Measurements from ENCODE around the gene IL33.
A peak's percentile ranks its signal among the peaks of the same experiment; 100 is the strongest.

Gene IL33

DNA sequence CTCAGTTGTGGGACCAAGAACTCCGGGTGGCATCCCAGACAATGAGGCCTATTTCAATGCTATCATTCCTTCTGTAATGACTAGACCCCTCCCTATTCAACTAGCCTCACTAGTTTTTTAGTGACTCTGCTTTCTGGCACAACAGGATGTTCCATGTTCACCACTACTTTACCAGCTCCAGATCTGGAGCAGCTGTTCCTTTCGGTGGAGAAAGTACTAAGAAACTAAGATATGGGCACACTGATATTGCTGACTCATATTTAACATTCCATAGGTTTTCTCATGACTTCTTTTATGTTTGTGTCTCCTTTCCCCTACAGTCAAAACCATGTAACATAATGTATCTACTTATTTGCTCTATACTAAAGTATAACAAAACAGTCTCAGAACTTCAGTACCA, 24.1 kb downstream of the IL33 start:
- TF ChIP-seq, protein P1, sequence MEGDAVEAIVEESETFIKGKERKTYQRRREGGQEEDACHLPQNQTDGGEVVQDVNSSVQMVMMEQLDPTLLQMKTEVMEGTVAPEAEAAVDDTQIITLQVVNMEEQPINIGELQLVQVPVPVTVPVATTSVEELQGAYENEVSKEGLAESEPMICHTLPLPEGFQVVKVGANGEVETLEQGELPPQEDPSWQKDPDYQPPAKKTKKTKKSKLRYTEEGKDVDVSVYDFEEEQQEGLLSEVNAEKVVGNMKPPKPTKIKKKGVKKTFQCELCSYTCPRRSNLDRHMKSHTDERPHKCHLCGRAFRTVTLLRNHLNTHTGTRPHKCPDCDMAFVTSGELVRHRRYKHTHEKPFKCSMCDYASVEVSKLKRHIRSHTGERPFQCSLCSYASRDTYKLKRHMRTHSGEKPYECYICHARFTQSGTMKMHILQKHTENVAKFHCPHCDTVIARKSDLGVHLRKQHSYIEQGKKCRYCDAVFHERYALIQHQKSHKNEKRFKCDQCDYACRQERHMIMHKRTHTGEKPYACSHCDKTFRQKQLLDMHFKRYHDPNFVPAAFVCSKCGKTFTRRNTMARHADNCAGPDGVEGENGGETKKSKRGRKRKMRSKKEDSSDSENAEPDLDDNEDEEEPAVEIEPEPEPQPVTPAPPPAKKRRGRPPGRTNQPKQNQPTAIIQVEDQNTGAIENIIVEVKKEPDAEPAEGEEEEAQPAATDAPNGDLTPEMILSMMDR (IDR thresholded peaks at IDR 0.05): no peak
- Histone ChIP-seq H3K27ac (peak overlapping the region in 1 of 2 donors; percentile 24), H3K4me3 (no peak overlapping the region)
- DNase-seq (ENCODE audit: low spot score): no peak

DNA sequence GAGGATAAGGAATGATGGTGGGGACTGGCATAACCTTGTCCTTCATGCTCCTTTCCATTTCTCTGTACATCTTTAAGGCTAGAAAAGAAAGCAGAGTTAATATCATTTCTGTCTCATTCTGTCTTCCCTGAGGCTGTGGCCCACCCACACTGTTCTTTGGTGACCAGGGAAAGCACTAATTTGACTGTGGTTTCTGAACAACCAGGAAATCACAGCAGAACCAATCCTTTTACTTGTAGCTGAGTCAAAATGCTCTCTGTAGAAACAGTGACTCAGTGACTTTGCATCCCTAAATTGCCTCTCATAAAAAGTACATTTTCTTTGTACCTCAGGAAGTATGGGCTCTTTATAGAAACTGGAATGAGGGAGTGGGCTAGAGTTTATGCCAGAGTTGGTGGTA, 28.1 kb downstream of the IL33 start:
- H3K27ac ChIP-seq: peak overlapping the region in 1 of 2 donors; percentile 20
- no peak for DNase-seq (ENCODE audit: low spot score)
- H3K4me3 ChIP-seq: no peak overlapping the region

DNA sequence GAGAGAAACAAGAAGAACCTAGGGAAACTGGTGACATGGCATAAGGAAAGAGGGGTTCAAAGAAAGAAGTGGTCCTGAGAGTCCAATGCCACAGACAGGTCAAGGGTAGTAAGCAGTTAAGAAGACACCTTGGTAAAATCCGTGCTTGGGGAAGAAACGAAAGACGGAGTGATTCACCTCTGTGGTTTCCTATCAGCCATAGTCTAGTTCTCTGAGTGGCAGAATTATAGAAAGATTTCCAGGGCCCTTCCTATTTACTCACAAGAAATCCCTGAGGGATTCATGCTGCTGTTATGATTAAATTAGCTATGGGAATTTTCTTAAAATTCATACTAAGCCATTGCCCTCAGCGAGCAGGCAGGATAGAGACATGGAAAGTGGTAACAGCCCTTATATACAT, 31.7 kb downstream of the IL33 start:
- Histone ChIP-seq H3K27ac (peak overlapping the region in 1 of 2 donors; percentile 57), H3K4me3 (no peak overlapping the region)
- DNase-seq (ENCODE audit: low spot score): no peak
- TF ChIP-seq, protein P1 (IDR thresholded peaks at IDR 0.05): no peak

More for the DNA sequence above, 28.1 kb downstream of the IL33 start:
- TF ChIP-seq, protein P1 (IDR thresholded peaks at IDR 0.05): no peak

DNA sequence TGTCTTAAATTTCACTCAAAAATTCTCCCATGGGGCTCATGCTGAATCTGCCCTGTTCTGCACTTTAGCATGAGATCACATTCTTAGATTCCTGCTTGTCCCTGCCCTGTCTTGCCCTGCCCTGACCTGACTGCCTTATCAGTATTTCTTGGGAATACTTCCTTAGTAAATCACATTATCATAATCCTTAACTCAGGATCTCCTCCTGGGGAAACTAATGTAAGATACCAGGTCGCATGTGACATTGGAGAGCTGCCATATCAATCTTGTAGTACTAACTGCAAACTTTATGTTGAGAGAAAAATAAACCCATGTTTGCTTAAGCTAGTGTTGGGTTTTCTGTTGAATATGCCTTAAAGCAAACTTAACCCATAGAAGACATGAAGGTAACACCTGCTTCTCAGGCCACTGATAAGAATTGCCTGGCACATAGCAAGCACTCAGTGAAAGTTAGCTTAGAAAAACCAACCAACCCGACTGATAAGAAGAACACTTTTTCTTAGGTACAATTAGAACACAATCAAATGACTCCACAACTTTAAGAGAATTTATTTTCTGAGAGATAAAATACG, 53.3 kb downstream of the IL33 start:
- no peak for DNase-seq (ENCODE audit: low spot score)
- Histone ChIP-seq H3K4me3 (no peak overlapping the region), H3K27ac (no peak overlapping the region)
- TF ChIP-seq, protein P1 (IDR thresholded peaks at IDR 0.05): no peak

DNA sequence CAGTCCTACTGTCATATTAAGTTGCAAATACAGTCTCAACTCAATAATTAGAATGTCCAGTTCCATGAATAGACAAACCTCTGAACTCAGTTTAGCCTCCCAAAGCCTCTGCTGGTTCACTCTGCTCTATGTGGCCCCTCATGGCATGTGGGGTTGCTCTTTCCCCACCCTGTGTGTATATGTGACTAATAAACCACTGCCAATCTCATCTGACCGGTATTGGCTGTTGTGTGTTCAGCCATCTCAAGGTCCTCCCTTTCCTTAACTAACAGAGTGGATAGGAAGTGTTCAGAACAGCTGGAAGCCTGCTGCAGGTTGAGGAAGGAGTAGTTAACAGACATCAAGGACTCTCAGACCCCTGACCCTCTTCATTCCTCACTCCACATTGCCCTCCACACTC, 55.3 kb downstream of the IL33 start:
- Histone ChIP-seq H3K27ac (peak overlapping the region; percentile 69 to 89), H3K4me3 (no peak overlapping the region)
- TF ChIP-seq, protein P1 (IDR thresholded peaks at IDR 0.05): no peak
- no peak for DNase-seq (ENCODE audit: low spot score)

DNA sequence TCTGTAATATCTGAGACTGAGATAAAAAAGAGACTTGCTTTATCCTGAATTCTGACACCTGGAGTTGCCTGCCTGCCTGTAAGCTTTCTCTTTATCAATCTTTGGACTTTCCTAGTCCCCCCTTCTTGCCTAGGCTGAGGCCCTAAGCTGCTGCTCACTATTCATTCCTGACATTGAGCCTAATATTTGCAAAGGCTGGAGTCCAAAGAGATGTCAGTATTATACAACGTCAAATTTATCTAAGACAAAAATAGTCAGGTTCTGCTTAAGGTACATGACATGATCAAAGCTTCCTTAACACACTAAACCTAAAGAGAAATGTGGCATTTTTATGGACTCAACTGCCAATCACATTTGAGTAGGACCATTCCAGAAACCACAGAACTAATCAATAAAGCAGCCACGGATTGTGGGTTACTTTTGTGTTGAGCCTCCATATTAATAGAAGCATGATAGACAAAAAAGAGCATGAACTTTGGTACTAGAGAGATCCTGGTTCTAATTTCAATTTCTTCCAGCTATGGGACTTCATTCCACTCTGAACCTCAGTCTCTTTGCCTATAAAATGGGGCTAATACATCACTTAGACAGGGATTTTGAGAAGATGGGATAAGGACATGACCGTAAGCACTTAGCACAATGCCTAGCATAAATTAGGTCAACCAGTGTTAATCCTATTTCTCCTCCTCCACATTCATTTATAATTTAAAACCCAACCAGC, 56.1 kb downstream of the IL33 start:
- H3K4me3 ChIP-seq: no peak overlapping the region
- TF ChIP-seq, protein P1 (IDR thresholded peaks at IDR 0.05): no peak
- H3K27ac ChIP-seq: peak overlapping the region; percentile 69 to 89
- DNase-seq (ENCODE audit: low spot score): no peak

DNA sequence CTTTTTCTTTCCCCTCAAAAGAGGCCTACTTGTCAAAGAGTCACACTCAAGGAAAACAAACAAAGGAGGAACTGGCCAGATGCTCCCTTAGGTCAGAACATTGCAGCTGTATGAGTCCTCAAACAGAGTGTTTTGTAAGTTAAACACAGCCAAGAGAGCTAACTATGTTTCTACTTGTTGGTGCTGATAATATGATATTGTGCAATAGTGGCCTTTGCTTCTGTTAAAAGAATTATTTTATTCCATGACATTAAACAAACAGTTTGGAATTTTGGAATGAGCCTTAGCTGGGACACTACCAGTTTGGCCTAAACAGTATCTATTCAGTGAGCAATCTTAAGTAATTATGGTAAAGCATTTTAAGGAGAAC, 56.6 kb downstream of the IL33 start:
- TF ChIP-seq, protein P1 (IDR thresholded peaks at IDR 0.05): no peak
- H3K27ac ChIP-seq: peak overlapping the region; percentile 69 to 89
- no peak for DNase-seq (ENCODE audit: low spot score)

More for the DNA sequence above, 56.6 kb downstream of the IL33 start:
- no peak overlapping the region for H3K4me3 ChIP-seq
